HL-60/S4 (cell line): ENCODE results near the gene MAPK8IP3.
"Not testable (repeated sequence)": the region's sequence is repeated elsewhere in the genome, so short reads cannot be mapped to it uniquely, and the experiment has no call there.

Experiments
- in situ Hi-C: fragments of 300-500 bp; cut with MboI; formaldehyde crosslinking; loops from 2 replicates; pipeline ENCODE4 v1.14.3; 2022; ENCODE audit warnings: low sequenced_read_pairs

MAPK8IP3 gene

GRCh38 chr16:1708083-1708767, 2.2 kb downstream of the MAPK8IP3 start:
- in situ Hi-C loops = no loop called here

DNA sequence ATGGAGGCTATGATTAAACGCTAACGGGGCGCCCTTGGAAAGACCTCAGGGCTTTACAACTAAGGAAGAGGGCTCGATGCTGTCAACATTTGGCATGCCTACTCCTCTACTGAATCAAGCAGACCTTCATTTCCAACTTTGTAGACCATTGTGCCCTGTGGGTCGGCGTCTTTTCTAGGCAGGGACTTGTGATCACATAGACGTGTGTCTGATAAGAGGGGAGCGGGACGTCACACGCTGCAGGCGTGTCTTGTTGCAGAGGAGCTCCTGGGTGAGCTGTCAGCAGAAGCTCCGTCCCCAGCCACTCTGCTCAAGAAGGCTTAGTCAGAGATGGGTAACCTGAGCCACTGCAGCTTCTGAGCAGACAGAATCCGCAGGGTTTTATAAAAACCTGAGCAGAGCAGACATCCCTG, 2.8 kb downstream of the MAPK8IP3 start:
- in situ Hi-C loops = no loop called here

DNA sequence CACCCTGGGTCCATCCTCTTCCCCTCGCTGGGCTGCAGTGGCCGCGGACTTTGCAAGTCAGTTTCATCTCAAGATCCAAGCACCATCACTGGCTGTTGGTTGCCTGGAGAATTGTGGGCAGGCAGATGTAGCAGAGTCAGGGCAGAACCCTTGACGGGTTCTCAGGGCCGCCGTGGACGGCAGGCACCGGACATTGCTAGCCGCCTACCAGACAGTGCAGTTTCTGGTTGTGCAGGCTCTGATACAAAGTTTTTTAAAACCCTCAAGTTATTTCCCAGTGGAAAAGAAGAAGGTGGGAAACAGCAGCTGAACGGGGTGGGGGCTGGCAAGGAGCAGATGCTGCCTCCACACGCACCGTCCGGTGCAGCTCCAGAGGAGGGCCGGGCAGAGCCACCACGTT, 3.4 kb downstream of the MAPK8IP3 start:
- in situ Hi-C loops = no loop called here

GRCh38 chr16:1710811-1711507, 5.0 kb downstream of the MAPK8IP3 start:
- in situ Hi-C loops = no loop called here

DNA sequence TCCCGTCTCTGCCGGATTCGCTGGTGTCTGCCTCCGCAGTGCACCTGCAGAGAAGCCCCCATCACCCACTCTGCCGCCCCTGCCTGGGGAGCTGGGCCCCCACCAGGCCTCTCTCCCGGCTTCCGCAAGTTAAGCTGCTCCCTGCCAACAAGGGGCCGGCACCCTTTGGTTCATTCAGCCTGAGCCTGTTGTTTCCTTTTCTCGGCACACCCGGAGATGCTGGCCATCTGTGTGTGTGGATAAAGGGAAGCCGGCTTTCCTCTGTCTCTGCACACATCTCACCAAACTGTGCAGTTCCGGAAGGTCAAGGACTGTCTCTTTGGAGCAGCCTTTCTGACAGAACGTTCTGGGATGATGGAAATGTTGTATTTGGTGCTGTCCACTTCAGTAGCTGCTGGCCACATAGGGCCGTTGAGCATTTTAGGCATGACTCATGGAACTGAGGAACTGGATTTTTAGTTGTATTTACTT, 6.8 kb downstream of the MAPK8IP3 start:
- in situ Hi-C loops = no loop called here

- in situ Hi-C loops = no loop called here
Measured at GRCh38 chr16:1713331-1713730, 7.3 kb downstream of the MAPK8IP3 start.

DNA sequence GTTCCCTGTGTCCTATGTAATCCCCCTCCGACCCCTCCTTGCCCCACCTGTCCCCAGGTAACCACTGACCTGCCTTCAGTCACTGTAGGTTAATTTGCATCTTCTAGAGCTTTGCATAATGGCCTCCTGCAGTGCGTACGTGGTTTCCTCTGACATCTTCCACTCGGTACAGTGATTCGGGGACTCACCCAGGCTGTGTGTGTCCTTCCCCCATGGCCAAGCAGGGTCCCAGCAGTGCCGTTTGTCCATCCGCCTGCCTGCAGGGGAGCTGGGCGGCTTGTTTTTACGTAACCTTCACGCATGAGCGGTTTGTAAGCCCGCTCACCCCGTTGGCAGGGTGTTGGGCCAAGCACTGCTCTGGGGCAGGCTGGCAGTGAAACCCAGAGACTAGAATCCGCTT, 7.9 kb downstream of the MAPK8IP3 start:
- in situ Hi-C loops = no loop called here

DNA sequence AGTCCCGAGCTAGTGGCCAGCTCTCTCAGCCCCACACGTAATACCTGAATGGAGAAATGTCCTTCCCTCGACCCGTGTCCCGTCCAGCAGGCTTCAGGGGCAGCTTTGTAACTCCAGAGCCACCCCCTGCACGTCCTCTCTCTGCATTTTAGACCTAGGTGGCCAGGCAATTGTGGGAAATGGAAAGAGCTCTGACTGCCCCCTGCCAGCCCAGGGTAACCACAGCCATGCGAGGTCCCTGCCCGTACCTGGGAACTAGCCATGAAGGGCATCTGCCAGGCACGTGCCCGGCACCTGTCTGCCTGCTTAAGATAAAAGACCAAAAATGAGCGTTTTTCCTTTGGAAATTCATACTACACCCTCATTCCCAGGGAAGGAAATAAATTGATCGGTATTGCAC, 9.2 kb downstream of the MAPK8IP3 start:
- in situ Hi-C loops = no loop called here

DNA sequence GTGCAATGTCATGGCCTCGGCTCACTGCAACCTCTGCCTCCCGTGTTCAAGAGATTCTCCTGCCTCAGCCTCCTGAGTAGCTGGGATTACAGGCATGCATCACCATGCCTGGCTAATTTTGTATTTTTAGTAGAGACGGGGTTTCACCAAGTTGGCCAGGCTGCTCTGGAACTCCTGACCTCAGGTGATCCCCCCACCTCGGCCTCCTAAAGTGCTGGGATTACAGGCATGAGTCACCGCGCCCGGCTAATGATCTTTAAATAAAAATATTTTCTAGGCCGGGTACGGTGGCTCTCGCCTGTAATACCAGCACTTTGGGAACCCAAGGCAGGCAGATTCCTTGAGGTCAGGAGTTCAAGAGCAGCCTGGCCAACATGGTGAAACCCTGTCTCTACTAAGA, 12.2 kb downstream of the MAPK8IP3 start:
- in situ Hi-C loops = not testable (repeated sequence)

DNA sequence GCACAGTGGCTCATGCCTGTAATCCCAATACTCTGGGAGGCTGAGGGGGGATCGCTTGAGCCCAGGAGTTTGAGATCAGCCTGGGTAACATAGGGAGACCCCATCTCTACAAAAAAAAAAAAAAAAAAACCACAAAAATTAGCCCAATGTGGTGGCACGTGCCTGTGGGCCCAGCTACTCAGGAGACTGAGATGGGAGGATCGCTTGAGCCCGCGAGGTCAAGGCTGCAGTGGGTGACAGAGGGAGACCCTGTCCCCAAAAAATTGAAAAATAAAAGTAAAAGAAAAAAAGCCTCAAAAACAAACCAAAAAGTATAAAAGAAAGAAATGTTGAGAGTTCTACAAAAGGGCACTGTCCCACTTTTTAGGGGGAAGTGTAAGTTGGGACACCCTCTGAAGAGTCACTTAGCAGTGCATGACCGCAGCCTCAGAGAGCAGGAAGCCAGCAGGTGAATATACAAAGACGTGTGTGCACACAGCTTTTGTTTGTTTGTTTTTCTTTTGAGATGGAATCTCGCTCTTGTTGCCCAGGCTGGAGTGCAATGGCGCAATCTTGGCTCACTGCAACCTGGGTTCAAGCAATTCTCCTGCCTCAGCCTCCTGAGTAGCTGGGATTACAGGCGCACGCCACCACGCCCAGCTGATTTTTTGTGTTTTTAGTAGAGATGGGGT, 13.7 kb downstream of the MAPK8IP3 start:
- in situ Hi-C loops = not testable (repeated sequence)

GRCh38 chr16:1721372-1721771, 15.4 kb downstream of the MAPK8IP3 start:
- in situ Hi-C loops = no loop called here

DNA sequence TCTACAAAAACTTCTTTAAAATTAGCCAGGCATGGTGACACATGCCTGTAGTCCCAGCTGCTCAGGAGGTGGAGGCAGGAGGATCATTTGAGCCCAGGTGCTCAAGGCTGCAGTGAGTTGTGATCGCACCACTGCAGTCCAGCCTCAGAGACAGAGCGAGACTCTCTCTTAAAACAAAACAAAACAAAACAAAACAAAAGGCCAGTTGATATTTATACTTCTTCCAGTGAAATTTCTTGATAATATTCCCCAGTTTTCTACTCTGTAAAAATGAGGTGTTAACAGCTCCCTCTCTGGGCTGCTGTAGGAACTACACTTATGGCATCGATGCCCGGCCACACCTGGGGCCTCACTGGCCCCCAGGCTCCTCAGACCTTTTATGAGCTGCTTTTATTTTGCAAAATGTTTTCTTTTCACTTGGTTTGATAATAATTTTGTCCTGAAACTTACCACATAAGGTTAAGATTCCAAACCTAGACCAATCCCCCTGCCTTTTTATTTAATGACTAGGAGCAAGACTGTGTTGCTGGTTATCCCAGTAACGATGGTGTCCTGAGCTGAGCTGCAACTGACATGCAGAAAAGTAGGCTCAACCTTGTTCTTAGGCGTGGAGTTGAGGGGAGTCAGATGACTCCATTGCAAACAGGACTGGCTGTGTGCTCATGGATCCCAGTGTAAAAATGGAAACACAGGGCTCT, 17.6 kb downstream of the MAPK8IP3 start:
- in situ Hi-C loops = no loop called here

DNA sequence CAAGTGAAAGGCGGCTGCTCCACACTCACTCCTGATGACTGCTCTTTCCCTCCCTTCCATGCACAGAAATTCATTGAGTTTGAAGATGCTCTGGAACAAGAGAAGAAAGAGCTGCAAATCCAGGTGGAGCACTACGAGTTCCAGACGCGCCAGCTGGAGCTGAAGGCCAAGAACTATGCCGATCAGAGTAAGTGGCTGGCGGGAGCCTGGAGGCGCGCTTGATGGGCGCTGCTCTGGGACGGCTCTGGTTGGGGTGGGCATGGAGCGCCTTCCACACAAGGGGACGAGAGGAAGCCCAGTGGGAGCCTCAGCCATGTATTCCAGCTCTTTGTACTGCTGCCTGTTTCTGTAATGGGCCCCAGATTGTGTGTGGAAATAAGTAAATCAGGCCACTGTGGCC, 18.5 kb downstream of the MAPK8IP3 start:
- in situ Hi-C loops = no loop called here

DNA sequence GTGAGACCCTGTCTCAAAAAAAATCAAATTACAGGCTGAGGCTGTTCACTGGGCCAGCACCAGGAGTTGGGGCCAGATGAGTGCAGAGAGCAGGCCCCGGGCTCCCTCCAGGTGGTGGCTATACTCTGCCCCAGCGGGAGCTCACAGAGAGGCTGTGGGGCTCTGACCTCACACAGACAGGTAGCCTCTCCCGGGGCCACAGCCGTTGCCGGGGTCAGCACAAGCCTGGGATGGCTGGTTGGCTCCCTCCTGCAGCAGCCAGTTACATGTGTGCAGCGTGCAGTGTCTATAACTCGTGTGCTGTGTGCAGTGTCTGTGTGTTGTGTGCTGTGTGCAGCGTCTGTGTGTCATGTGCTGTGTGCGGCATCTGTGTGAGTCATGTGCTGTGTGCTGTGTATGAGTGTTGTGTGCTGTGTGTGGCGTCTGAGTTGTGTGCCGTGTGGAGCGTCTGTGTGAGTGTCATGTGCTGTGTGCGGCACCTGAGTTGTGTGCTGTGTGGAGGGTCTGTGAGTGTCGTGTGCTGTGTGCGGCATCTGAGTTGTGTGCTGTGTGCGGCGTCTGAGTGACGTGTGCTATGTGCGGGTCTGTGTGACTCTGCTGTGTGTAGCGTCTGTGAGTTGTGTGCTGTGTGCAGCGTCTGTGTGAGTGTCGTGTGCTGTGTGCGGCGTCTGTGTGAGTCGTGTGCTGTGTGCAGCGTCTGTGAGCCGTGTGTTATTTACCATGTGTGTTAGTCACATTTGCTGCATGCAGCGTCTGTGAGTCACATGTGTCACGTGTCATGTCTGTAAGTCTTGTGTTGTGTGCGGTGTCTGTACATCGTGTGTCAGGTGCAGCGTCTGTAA, 20.9 kb downstream of the MAPK8IP3 start:
- in situ Hi-C loops = no loop called here

DNA sequence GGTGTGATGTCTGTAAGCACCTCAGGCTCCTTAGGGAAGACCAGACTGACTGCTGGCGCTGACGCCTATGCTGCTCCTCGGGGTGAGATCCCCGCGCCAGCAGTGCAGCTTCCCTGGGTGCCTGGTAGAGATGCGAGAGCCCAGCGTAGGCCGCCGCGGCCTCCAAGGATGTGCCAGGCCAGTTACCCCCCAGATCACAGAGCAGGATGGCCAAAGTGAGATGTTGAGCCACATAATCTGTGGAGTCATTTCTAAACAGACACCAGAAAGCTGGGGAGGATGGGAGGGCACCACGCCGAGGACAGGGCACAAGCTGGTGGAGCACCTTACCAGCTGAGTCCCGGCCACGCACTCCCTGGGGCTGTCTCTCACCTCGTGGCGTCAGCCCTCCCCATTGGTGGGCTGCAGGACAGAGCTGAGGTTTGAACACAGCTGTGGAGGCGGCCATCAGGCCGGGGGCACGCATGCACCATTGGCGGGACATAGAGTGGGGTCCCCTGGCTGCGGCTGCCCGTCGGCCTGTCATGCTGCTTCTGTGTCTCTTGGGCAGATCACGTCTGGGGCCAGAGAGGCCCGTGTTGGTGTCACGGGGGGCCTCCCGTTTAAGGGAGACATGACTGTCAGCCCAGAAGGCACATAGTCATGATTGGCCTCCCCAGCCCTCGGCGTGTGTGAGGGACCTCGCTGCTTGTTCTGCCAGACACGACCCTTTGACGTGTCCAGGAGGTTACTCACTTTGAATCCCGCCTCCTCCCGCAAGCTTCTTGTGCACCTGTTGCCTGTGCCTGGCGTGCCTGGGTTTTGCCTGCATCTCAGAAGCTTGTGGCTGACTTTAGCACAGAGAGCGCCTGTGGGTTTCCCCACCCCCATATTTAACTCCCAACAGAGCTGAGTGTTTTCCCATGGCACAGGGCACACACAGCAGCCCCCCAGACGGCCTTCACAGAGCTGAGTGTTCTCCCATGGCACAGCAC, 21.9 kb downstream of the MAPK8IP3 start:
- in situ Hi-C loops = no loop called here

DNA sequence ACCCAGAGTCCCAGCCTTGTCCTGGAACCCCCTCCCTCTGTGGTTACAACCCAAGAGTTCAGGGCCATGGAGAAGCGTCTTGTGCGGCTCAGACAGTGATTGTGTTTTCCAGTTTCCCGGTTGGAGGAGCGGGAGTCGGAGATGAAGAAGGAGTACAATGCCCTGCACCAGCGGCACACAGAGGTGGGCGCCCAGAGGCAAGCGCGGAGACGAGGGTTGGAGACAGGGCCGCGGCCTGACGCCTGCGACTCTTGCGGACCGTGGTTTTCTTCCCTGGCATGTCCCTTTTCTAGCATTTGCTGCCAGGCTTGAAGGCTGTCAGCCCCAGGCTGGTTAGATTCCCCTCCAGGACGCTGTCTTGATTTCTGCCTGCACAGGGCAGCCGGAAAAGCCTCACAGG, 23.0 kb downstream of the MAPK8IP3 start:
- in situ Hi-C loops = no loop called here

DNA sequence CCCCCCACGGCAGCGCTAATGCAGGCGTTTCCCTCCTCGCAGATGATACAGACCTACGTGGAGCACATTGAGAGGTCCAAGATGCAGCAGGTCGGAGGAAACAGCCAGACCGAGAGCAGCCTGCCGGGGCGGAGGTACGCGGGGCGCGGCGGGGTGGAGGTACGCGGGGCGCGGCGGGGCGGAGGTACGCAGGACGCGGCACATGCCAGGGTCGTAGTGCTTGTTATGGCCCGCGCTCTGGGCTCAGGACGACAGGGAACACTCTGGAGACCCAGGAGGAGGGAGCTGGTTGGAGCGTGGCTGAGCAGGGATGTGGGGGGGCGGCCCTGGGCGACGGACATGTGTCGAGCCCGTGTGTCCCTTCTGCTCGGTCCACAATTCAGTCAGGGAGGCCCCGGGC, 23.4 kb downstream of the MAPK8IP3 start:
- in situ Hi-C loops = no loop called here

- in situ Hi-C loops = no loop called here
Measured at GRCh38 chr16:1731073-1731472, 25.1 kb downstream of the MAPK8IP3 start.

DNA sequence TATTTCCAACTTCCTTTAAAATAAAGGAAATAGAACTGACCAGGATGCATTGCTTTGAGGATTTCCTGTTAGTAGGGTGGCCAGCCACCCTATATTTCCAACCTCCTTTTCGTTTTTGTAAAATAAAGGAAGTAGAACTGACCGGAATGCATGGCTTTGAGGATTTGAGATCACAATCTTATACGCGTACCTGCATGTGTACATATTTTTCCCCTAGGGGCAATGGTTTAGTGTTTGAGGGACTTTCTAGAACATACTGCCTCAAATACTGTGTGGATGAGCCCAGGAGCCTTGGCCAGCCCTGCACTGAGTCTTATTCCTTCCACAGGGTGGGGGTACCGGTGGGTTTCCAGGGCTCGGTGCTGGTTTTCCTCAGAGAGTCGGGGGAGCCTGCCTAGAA, 25.6 kb downstream of the MAPK8IP3 start:
- in situ Hi-C loops = no loop called here
